Endothelial cell of umbilical vein (primary cell): ENCODE measurements around the gene VSTM4. TPM values are rescaled to one million over a fixed set of nuclear protein-coding genes. Genes with fewer than 3 reads are reported as not detected.

ENCODE experiments used
- BruUV-seq: library from RNA; stranded (reverse); fragments of 400-500 nt; replicated peaks from 2 replicates; lab custom pipeline; 2021; lab: Mats Ljungman, UMichigan
- CTCF ChIA-PET: fragments of 300-600, 350-600 bp; sonication (Branson Sonifier 250); formaldehyde crosslinking; loops from one replicate; lab custom pipeline; 2021; ENCODE audit warnings: antibody characterized with exemption, inconsistent platforms; lab: Charles Lee
- POLR2A ChIA-PET: fragments of 300-600, 350-600 bp; sonication (Branson Sonifier 250); formaldehyde crosslinking; loops from one replicate; lab custom pipeline; 2021; ENCODE audit warnings: antibody characterized with exemption, inconsistent platforms; lab: Charles Lee
- DNase-seq: peaks from one replicate; pipeline ENCODE4 v3.0.0-alpha.2; 2011; ENCODE audit warnings: low read depth, low spot score
- FAIRE-seq: peaks from 2 replicates; lab custom pipeline; 2011; peaks lifted over from hg19 to GRCh38; lab: Jason Lieb, UNC
- H2AFZ ChIP-seq: 2 replicates; pipeline ENCODE4 v1.6.0; 2012; ENCODE audit warnings: low read depth, low read length, control low read depth, inconsistent platforms
- H3K27ac ChIP-seq: 2 replicates; pipeline ENCODE4 v1.5.1; 2011; ENCODE audit warnings: low read depth, mild to moderate bottlenecking, control low read depth, low read length, moderate library complexity; ENCODE audit not compliant: insufficient read depth
- H3K27me3 ChIP-seq, 2 experiments: 2 replicates each; pipeline versions ENCODE4 v1.6.0 to v1.6.1; 2011; ENCODE audit warnings: low read length in 2 of 2, mixed read lengths in 1 of 2; ENCODE audit not compliant: control insufficient read depth in 2 of 2, insufficient read depth in 2 of 2
- H3K36me3 ChIP-seq, 2 experiments: 2 replicates in 1 of 2; 3 replicates in 1 of 2; pipeline ENCODE4 v1.5.1; 2011; ENCODE audit warnings: low read length in 2 of 2, mild to moderate bottlenecking in 1 of 2, moderate library complexity in 1 of 2; ENCODE audit not compliant: control insufficient read depth in 2 of 2, insufficient read depth in 2 of 2; ENCODE audit errors: extremely low read depth in 1 of 2
- H3K4me1 ChIP-seq: 3 replicates; pipeline ENCODE4 v1.5.1; 2011; ENCODE audit warnings: mild to moderate bottlenecking, low read length; ENCODE audit not compliant: control insufficient read depth, insufficient read depth; ENCODE audit errors: extremely low read depth
- H3K4me2 ChIP-seq: 2 replicates; pipeline ENCODE4 v1.6.1; 2011; ENCODE audit warnings: low read length, control low read depth, mixed read lengths; ENCODE audit not compliant: insufficient read depth
- H3K4me3 ChIP-seq, 3 experiments: fragments of 200-600 bp in 1 of 3; sonication (generic), shearing (Covaris generic) in 1 of 3; replicated peaks in 1 of 3; 2 replicates each; pipeline ENCODE4 v1.5.1; 2011 to 2016; ENCODE audit warnings: control low read depth in 3 of 3, low read length in 3 of 3, mild to moderate bottlenecking in 2 of 3, inconsistent platforms in 1 of 3, low read depth in 1 of 3, moderate library complexity in 1 of 3; ENCODE audit not compliant: insufficient read depth in 1 of 3
- H3K79me2 ChIP-seq: 2 replicates; pipeline ENCODE4 v1.6.0; 2012; ENCODE audit warnings: low read length, inconsistent platforms; ENCODE audit not compliant: control insufficient read depth, insufficient read depth
- H3K9ac ChIP-seq: replicated peaks from 2 replicates; pipeline ENCODE3; 2011; ENCODE audit warnings: low read length, control low read depth; ENCODE audit not compliant: insufficient read depth; ENCODE audit errors: extremely low read depth
- H3K9me1 ChIP-seq: replicated peaks from 3 replicates; pipeline ENCODE4 v1.6.0; 2011; ENCODE audit warnings: mild to moderate bottlenecking, low read length; ENCODE audit not compliant: control insufficient read depth, insufficient read depth; ENCODE audit errors: extremely low read depth
- H3K9me3 ChIP-seq: replicated peaks from 2 replicates; pipeline ENCODE4 v1.5.1; 2012; ENCODE audit warnings: low read length, inconsistent platforms; ENCODE audit not compliant: control insufficient read depth, insufficient read depth
- H4K20me1 ChIP-seq: replicated peaks from 2 replicates; pipeline ENCODE3; 2011; ENCODE audit warnings: mild to moderate bottlenecking, low read length; ENCODE audit not compliant: control insufficient read depth, insufficient read depth; ENCODE audit errors: extremely low read depth
- CTCF ChIP-seq, 2 donors: IDR thresholded peaks; 1 replicate in 1 of 2; 2 replicates in 1 of 2; pipeline ENCODE4 v1.5.1; 2011; ENCODE audit warnings: low read length in 2 of 2, mild to moderate bottlenecking in 2 of 2, moderate library complexity in 2 of 2, control low read depth in 1 of 2, inconsistent platforms in 1 of 2, low read depth in 1 of 2; ENCODE audit not compliant: insufficient read depth in 1 of 2; ENCODE audit errors: extremely low read depth in 1 of 2
- EZH2 ChIP-seq: IDR thresholded peaks from 2 replicates; pipeline ENCODE4 v1.6.1; 2012; ENCODE audit warnings: borderline replicate concordance, low read depth, mild to moderate bottlenecking, moderate library complexity, low read length, inconsistent platforms; ENCODE audit not compliant: severe bottlenecking
- FOS ChIP-seq: IDR thresholded peaks from 2 replicates; pipeline ENCODE4 v1.6.1; 2011; ENCODE audit warnings: mild to moderate bottlenecking, low read length, moderate library complexity, borderline replicate concordance; ENCODE audit not compliant: insufficient read depth
- GATA2 ChIP-seq: IDR thresholded peaks from 2 replicates; pipeline ENCODE4 v1.7.0; 2011; ENCODE audit warnings: low read depth, mild to moderate bottlenecking, moderate library complexity, mixed read lengths, low read length; ENCODE audit not compliant: insufficient read length, insufficient read depth
- JUN ChIP-seq: IDR thresholded peaks from 2 replicates; pipeline ENCODE4 v1.6.1; 2011; ENCODE audit warnings: borderline replicate concordance, low read depth; ENCODE audit not compliant: insufficient read length, insufficient read depth
- MAX ChIP-seq: IDR thresholded peaks from 2 replicates; pipeline ENCODE4 v1.6.1; 2011; ENCODE audit not compliant: insufficient read depth, insufficient read length
- MYC ChIP-seq: IDR thresholded peaks from one replicate; pipeline ENCODE4 v1.6.1; 2011; ENCODE audit warnings: mild to moderate bottlenecking, low read depth, low read length
- POLR2A ChIP-seq: IDR thresholded peaks from 2 replicates; pipeline ENCODE4 v1.6.1; 2012; ENCODE audit warnings: low read depth, mild to moderate bottlenecking, control low read depth, low read length
- POLR2AphosphoS5 ChIP-seq: IDR thresholded peaks from 2 replicates; pipeline ENCODE4 v1.6.1; 2012; ENCODE audit warnings: low read depth, mild to moderate bottlenecking, control low read depth, low read length, moderate library complexity; ENCODE audit not compliant: insufficient read depth
- dilution Hi-C: fragments of 300-500 bp; cut with MboI; formaldehyde crosslinking; loops from one replicate; pipeline ENCODE4 v1.15.0; 2019; ENCODE audit warnings: low sequenced_read_pairs; ENCODE audit not compliant: extremely low pct_ligation_motif_present
- intact Hi-C: fragments of 100-400 bp; cut with micrococcal nuclease; formaldehyde crosslinking; loops from one replicate; pipeline ENCODE4 v1.10.0; 2022
- polyA plus RNA-seq, 4 experiments: library from polyadenylated mRNA; depleted of rRNA in 3 of 4; stranded (reverse) in 3 of 4; unstranded in 1 of 4; fragments of >200 nt; gene quantifications; 2 replicates each; pipeline versions ENCODE4 v1.2.1 to v1.2.3, GENCODE V29; 2011 to 2012; ENCODE audit warnings: missing spikeins in 1 of 4
- total RNA-seq: library from RNA; stranded (reverse); gene quantifications from 2 replicates; pipeline ENCODE4 v1.2.3, GENCODE V29; 2021

Gene VSTM4
- total and polyA plus RNA-seq, 2 donors (not counting 3 experiments of a cell fraction or from before 2014, with no cell fraction given) = 0.07 TPM

GRCh38 chr10:49066944-49067730, 48.2 kb downstream of the VSTM4 start:
- no peak overlapping the region for H3K4me3 ChIP-seq
- dilution Hi-C loops (no loop called here), intact Hi-C loops (no loop called here)
- H4K20me1 ChIP-seq = no peaks in the 10 kb centered on the region
- no peak overlapping the region for H3K4me2 ChIP-seq
- FAIRE-seq (no peak), DNase-seq (no peak)
- ChIA-PET CTCF (no interaction called here), POLR2A (no interaction called here)
- H3K9me1 ChIP-seq = no peaks in the 10 kb centered on the region
- H3K27ac ChIP-seq = no peak overlapping the region
- no peaks in the 10 kb centered on the region for H3K4me1 ChIP-seq
- H3K79me2 ChIP-seq = no peaks in the 10 kb centered on the region
- H2AFZ ChIP-seq = no peak overlapping the region
- H3K27me3 ChIP-seq = no peaks in the 10 kb centered on the region
- TF ChIP-seq JUN (no peak), EZH2 (no peak), POLR2A (no peak), CTCF (IDR thresholded peaks at IDR 0.05; ENCODE audit: extremely low read depth in 1 of 2, insufficient read depth in 1 of 2, low read depth in 1 of 2, low read length in 2 of 2) (no peak), MYC (no peak), MAX (no peak), GATA2 (no peak), POLR2AphosphoS5 (no peak), FOS (no peak)
- H3K9me3 ChIP-seq = no peaks in the 10 kb centered on the region
- no TSS peak for BruUV-seq
- H3K9ac ChIP-seq = no peak overlapping the region
- H3K36me3 ChIP-seq = no peaks in the 10 kb centered on the region
